IMR-90 (cell line): Measurements from ENCODE around the gene GALNT9. TPM values are rescaled to one million over a fixed set of nuclear protein-coding genes. Genes with fewer than 3 reads are reported as not detected.

Experiments
- ATAC-seq: fragments of 200-7000 bp; cut with Tn5 transposase; 2 replicates; pipeline ENCODE4 v1.9.1; 2020; ENCODE audit warnings: low read depth, mild to moderate bottlenecking, moderate library complexity
- BruUV-seq: library from RNA; stranded (reverse); fragments of 400-500 nt; replicated peaks from 2 replicates; lab custom pipeline; 2021; lab: Mats Ljungman, UMichigan
- CTCF ChIA-PET: fragments of 300-600 bp; formaldehyde crosslinking; extraction: SDS; loops from one replicate; lab custom pipeline; 2021; ENCODE audit warnings: antibody characterized with exemption; lab: Yijun Ruan, JAX
- POLR2A ChIA-PET: fragments of 300-600 bp; sonication (Branson Sonifier 250); formaldehyde crosslinking; loops from one replicate; lab custom pipeline; 2022; ENCODE audit warnings: antibody characterized with exemption; ENCODE audit not compliant: unreplicated experiment; lab: Charles Lee
- DNase-seq: peaks from one replicate; pipeline ENCODE4 v3.0.0; 2013
- H2AFZ ChIP-seq: replicated peaks from 2 replicates; pipeline ENCODE3; 2013; ENCODE audit warnings: low read length, mild to moderate bottlenecking; ENCODE audit not compliant: poor library complexity
- H2AK5ac ChIP-seq: 2 replicates; pipeline ENCODE4 v1.6.1; 2013; ENCODE audit warnings: low read depth, low read length, inconsistent platforms
- H2AK9ac ChIP-seq: replicated peaks from 2 replicates; pipeline ENCODE3; 2013; ENCODE audit warnings: mild to moderate bottlenecking, low read depth, low read length, moderate library complexity; ENCODE audit not compliant: poor library complexity
- H2BK120ac ChIP-seq: 2 replicates; pipeline ENCODE4 v1.6.1; 2013; ENCODE audit warnings: low read depth, low read length, inconsistent platforms
- H2BK15ac ChIP-seq: 3 replicates; pipeline ENCODE4 v1.6.1; 2013; ENCODE audit warnings: low read depth, low read length, inconsistent platforms
- H2BK20ac ChIP-seq: 2 replicates; pipeline ENCODE4 v1.6.1; 2013; ENCODE audit warnings: low read depth, mild to moderate bottlenecking, inconsistent platforms, low read length, moderate library complexity
- H2BK5ac ChIP-seq: 2 replicates; pipeline ENCODE4 v1.6.1; 2013; ENCODE audit warnings: mild to moderate bottlenecking, low read depth, low read length, inconsistent platforms; ENCODE audit not compliant: poor library complexity, severe bottlenecking
- H3K14ac ChIP-seq: replicated peaks from 2 replicates; pipeline ENCODE4 v1.6.1; 2013; ENCODE audit warnings: low read depth, low read length, inconsistent platforms
- H3K18ac ChIP-seq: 2 replicates; pipeline ENCODE4 v1.6.1; 2013; ENCODE audit warnings: low read depth, low read length, control low read depth
- H3K23ac ChIP-seq: 2 replicates; pipeline ENCODE4 v1.6.1; 2013; ENCODE audit warnings: low read depth, low read length, inconsistent platforms
- H3K27ac ChIP-seq: 2 replicates; pipeline ENCODE4 v1.5.1; 2013; ENCODE audit warnings: mild to moderate bottlenecking, control low read depth, low read length; ENCODE audit not compliant: insufficient read depth
- H3K27me3 ChIP-seq: 2 replicates; pipeline ENCODE4 v1.6.1; 2013; ENCODE audit warnings: low read length; ENCODE audit not compliant: control insufficient read depth, insufficient read depth
- H3K36me3 ChIP-seq: 2 replicates; pipeline ENCODE4 v1.6.1; 2013; ENCODE audit warnings: low read length, mixed read lengths; ENCODE audit not compliant: control insufficient read depth, insufficient read depth
- H3K4ac ChIP-seq: 2 replicates; pipeline ENCODE4 v1.6.1; 2013; ENCODE audit warnings: low read depth, low read length, inconsistent platforms
- H3K4me1 ChIP-seq: 2 replicates; pipeline ENCODE4 v1.6.1; 2013; ENCODE audit warnings: low read length, mixed read lengths; ENCODE audit not compliant: control insufficient read depth, insufficient read depth
- H3K4me2 ChIP-seq: 2 replicates; pipeline ENCODE4 v1.6.1; 2013; ENCODE audit warnings: low read depth, mild to moderate bottlenecking, control low read depth, low read length, moderate library complexity
- H3K4me3 ChIP-seq: 2 replicates; pipeline ENCODE4 v1.5.1; 2013; ENCODE audit warnings: low read depth, mild to moderate bottlenecking, control low read depth, low read length, moderate library complexity; ENCODE audit not compliant: insufficient read depth
- H3K56ac ChIP-seq: 2 replicates; pipeline ENCODE4 v1.6.1; 2013; ENCODE audit warnings: low read length, inconsistent platforms; ENCODE audit not compliant: insufficient read depth; ENCODE audit errors: extremely low read depth
- H3K79me1 ChIP-seq, 2 experiments: 2 replicates each; pipeline ENCODE4 v1.6.1; 2013; ENCODE audit warnings: low read length in 2 of 2, inconsistent platforms in 1 of 2, low read depth in 1 of 2
- H3K9ac ChIP-seq: 2 replicates; pipeline ENCODE4 v1.6.1; 2013; ENCODE audit warnings: low read depth, low read length, control low read depth
- H3K9me1 ChIP-seq: 2 replicates; pipeline ENCODE4 v1.6.1; 2013; ENCODE audit warnings: low read length, inconsistent platforms; ENCODE audit not compliant: insufficient read depth
- H3K9me3 ChIP-seq: 2 replicates; pipeline ENCODE4 v1.6.1; 2013; ENCODE audit warnings: low read length; ENCODE audit not compliant: control insufficient read depth, insufficient read depth
- H4K20me1 ChIP-seq: 2 replicates; pipeline ENCODE4 v1.6.1; 2013; ENCODE audit warnings: low read length, inconsistent platforms; ENCODE audit not compliant: insufficient read depth
- H4K5ac ChIP-seq: 2 replicates; pipeline ENCODE4 v1.6.1; 2013; ENCODE audit warnings: mild to moderate bottlenecking, low read depth, low read length, control low read depth
- H4K8ac ChIP-seq, 2 experiments: 2 replicates each; pipeline ENCODE4 v1.6.1; 2013; ENCODE audit warnings: low read depth in 2 of 2, low read length in 2 of 2, control low read depth in 1 of 2, inconsistent platforms in 1 of 2
- H4K91ac ChIP-seq: 2 replicates; pipeline ENCODE4 v1.6.1; 2013; ENCODE audit warnings: low read depth, low read length, inconsistent platforms; ENCODE audit not compliant: insufficient read depth
- BHLHE40 ChIP-seq: fragments of 150-350 bp; IDR thresholded peaks from 2 replicates; pipeline ENCODE4 v1.6.1; 2016; ENCODE audit warnings: mild to moderate bottlenecking, low read depth, low read length
- CEBPB ChIP-seq: IDR thresholded peaks from 2 replicates; pipeline ENCODE4 v1.6.1; 2012; ENCODE audit warnings: low read depth, low read length, improper control_type of control experiment
- CTCF ChIP-seq: conservative IDR thresholded peaks from 2 replicates; pipeline ENCODE4 v1.5.1; 2012; ENCODE audit warnings: mild to moderate bottlenecking, low read depth, low read length, improper control_type of control experiment
- ELK1 ChIP-seq: fragments of 150-350 bp; IDR thresholded peaks from 2 replicates; pipeline ENCODE4 v1.6.1; 2016; ENCODE audit warnings: low read depth, mild to moderate bottlenecking, low read length, moderate library complexity, borderline replicate concordance
- FOS ChIP-seq: fragments of 150-350 bp; IDR thresholded peaks from 2 replicates; pipeline ENCODE4 v1.6.1; 2016; ENCODE audit warnings: low read depth, low read length
- MAFK ChIP-seq: IDR thresholded peaks from 2 replicates; pipeline ENCODE4 v1.6.1; 2012; ENCODE audit warnings: low read depth, low read length, improper control_type of control experiment
- MAZ ChIP-seq: IDR thresholded peaks from 2 replicates; pipeline ENCODE4 v1.6.1; 2012; ENCODE audit warnings: low read depth, mild to moderate bottlenecking, low read length, improper control_type of control experiment, moderate library complexity, borderline replicate concordance
- MXI1 ChIP-seq: IDR thresholded peaks from 2 replicates; pipeline ENCODE4 v1.6.1; 2012; ENCODE audit warnings: low read depth, mild to moderate bottlenecking, low read length, moderate library complexity, borderline replicate concordance
- NFE2L2 ChIP-seq: fragments of 150-350 bp; IDR thresholded peaks from 2 replicates; pipeline ENCODE4 v1.6.1; 2016; ENCODE audit warnings: low read depth, mild to moderate bottlenecking, low read length
- POLR2A ChIP-seq: IDR thresholded peaks from 2 replicates; pipeline ENCODE4 v1.6.1; 2012; ENCODE audit warnings: mild to moderate bottlenecking, low read depth, low read length
- RAD21 ChIP-seq: IDR thresholded peaks from 2 replicates; pipeline ENCODE4 v1.6.1; 2012; ENCODE audit warnings: low read length, improper control_type of control experiment
- RCOR1 ChIP-seq: IDR thresholded peaks from 2 replicates; pipeline ENCODE4 v1.6.1; 2012; ENCODE audit warnings: mild to moderate bottlenecking, low read length, improper control_type of control experiment; ENCODE audit not compliant: insufficient replicate concordance
- RFX5 ChIP-seq: IDR thresholded peaks from 2 replicates; pipeline ENCODE4 v1.8.0; 2012; ENCODE audit warnings: low read depth, mild to moderate bottlenecking, low read length, moderate library complexity
- SMC3 ChIP-seq: fragments of 150-350 bp; IDR thresholded peaks from 2 replicates; pipeline ENCODE4 v1.6.1; 2016; ENCODE audit warnings: low read depth, mild to moderate bottlenecking, antibody characterized with exemption, low read length, moderate library complexity
- USF2 ChIP-seq: fragments of 150-350 bp; IDR thresholded peaks from 2 replicates; pipeline ENCODE4 v1.6.1; 2017; ENCODE audit warnings: mild to moderate bottlenecking, antibody characterized with exemption, low read length, low read depth
- WGBS, 2 experiments: methylation state at CpG; one replicate each; pipeline versions ENCODE4 v1.1.5 to v1.1.7; 2013; ENCODE audit warnings: missing lambda C conversion rate in 2 of 2; ENCODE audit not compliant: insufficient read length in 1 of 2; ENCODE audit errors: extremely low coverage in 2 of 2; 5-methylcytosine and 5-hydroxymethylcytosine counted together
- dilution Hi-C: fragments of 300-500 bp; cut with HindIII; formaldehyde crosslinking; loops from one replicate; pipeline ENCODE4 v1.14.3; 2018; ENCODE audit warnings: low sequenced_read_pairs; ENCODE audit not compliant: unreplicated experiment
- in situ Hi-C: fragments of 300-500 bp; cut with MboI; formaldehyde crosslinking; loops from 3 replicates; pipeline ENCODE4 v1.14.3; 2019; ENCODE audit warnings: low sequenced_read_pairs, inconsistent platforms, mixed read lengths
- intact Hi-C: fragments of 100-400 bp; cut with micrococcal nuclease; formaldehyde crosslinking; loops from 2 replicates; pipeline ENCODE4 v1.10.0; 2022
- polyA plus RNA-seq, 3 experiments: library from polyadenylated mRNA; depleted of rRNA; stranded (reverse); fragments of >200 nt; gene quantifications; 2 replicates each; pipeline ENCODE4 v1.2.3, GENCODE V29; 2012; ENCODE audit warnings: low replicate concordance in 1 of 3
- total RNA-seq: library from RNA; depleted of rRNA; stranded (reverse); fragments of >200 nt; gene quantifications from 2 replicates; pipeline ENCODE4 v1.2.3, GENCODE V29; 2012

Gene GALNT9
- total and polyA plus RNA-seq, 2 of the 4 experiments (the other 2 are of a cell fraction): under 0.01 to 0.12 TPM

- Histone ChIP-seq H4K5ac (no peak overlapping the region), H3K18ac (no peak overlapping the region), H3K9me3 (peaks cover 12% of the 10 kb centered on the region), H3K27me3 (no peaks in the 10 kb centered on the region), H3K4ac (no peak overlapping the region), H3K4me1 (no peaks in the 10 kb centered on the region), H2AFZ (no peak overlapping the region), H2BK15ac (no peak overlapping the region), H2BK5ac (no peak overlapping the region), H2BK120ac (no peak overlapping the region), H3K36me3 (no peaks in the 10 kb centered on the region), H3K9ac (no peak overlapping the region), H3K79me1 (no peaks in the 10 kb centered on the region), H4K20me1 (no peaks in the 10 kb centered on the region), H3K4me3 (no peak overlapping the region), H3K14ac (no peak overlapping the region), H3K27ac (no peak overlapping the region), H2AK5ac (no peak overlapping the region), H4K91ac (no peak overlapping the region), H2AK9ac (no peak overlapping the region), H3K9me1 (no peaks in the 10 kb centered on the region), H3K23ac (no peak overlapping the region), H2BK20ac (no peak overlapping the region), H3K4me2 (no peak overlapping the region), H3K56ac (no peak overlapping the region), H4K8ac (no peak overlapping the region)
- WGBS, 2 experiments: 51% methylated on average over 10 of the region's 32 CpGs; no CpG with 5 or more reads in 1 of the 2 experiments
- ATAC-seq (no peak), DNase-seq (no peak)
- in situ Hi-C loops: no loop called here
- ChIA-PET CTCF (no interaction called here), POLR2A (no interaction called here)
- dilution Hi-C loops: no loop called here
- no TSS peak for BruUV-seq
- no peak for TF ChIP-seq NFE2L2
- TF ChIP-seq ELK1: no peak
- no peak for TF ChIP-seq MXI1
- TF ChIP-seq USF2: no peak
- TF ChIP-seq BHLHE40: no peak
- no peak for TF ChIP-seq RFX5
- TF ChIP-seq RAD21: no peak
- no peak for TF ChIP-seq MAZ
- TF ChIP-seq CEBPB: no peak
- TF ChIP-seq CTCF: no peak
- no peak for TF ChIP-seq FOS
- TF ChIP-seq SMC3: no peak
- TF ChIP-seq RCOR1: no peak
- no peak for TF ChIP-seq POLR2A
- no peak for TF ChIP-seq MAFK
- intact Hi-C loops: no loop called here
Observed at GRCh38 chr12:132307976-132308852, 21.2 kb downstream of the GALNT9 start.
